GM12878 (cell line): ENCODE data around the gene SFXN5.

ENCODE experiments used
- CREM ChIP-seq: IDR thresholded peaks from 2 replicates; pipeline ENCODE4 v1.6.1; 2014; ENCODE audit warnings: antibody characterized with exemption, low read depth
- EP300 ChIP-seq, 2 experiments: fragments of 150-350 bp in 1 of 2; IDR thresholded peaks; 2 replicates each; pipeline ENCODE4 v1.6.1; 2011 to 2012; ENCODE audit warnings: low read depth in 2 of 2, low read length in 2 of 2, borderline replicate concordance in 1 of 2, improper control_type of control experiment in 1 of 2, inconsistent platforms in 1 of 2; ENCODE audit not compliant: control insufficient read depth in 1 of 2
- ESRRA ChIP-seq: IDR thresholded peaks from 2 replicates; pipeline ENCODE4 v1.6.1; 2012; ENCODE audit warnings: mild to moderate bottlenecking, low read length, improper control_type of control experiment
- EZH2 ChIP-seq: IDR thresholded peaks from 2 replicates; pipeline ENCODE4 v1.6.1; 2012; ENCODE audit warnings: low read depth, mild to moderate bottlenecking, control low read depth, inconsistent platforms, low read length, borderline replicate concordance; ENCODE audit not compliant: control insufficient read depth
- HDAC2 ChIP-seq: fragments of 200-600 bp; sonication (generic); IDR thresholded peaks from 2 replicates; pipeline ENCODE4 v1.6.1; 2017
- POLR2A ChIP-seq: IDR thresholded peaks from 2 replicates; pipeline ENCODE4 v1.6.1; 2011; ENCODE audit warnings: low read depth, mild to moderate bottlenecking, low read length
- SIX5 ChIP-seq: IDR thresholded peaks from 2 replicates; pipeline ENCODE4 v1.6.1; 2011; ENCODE audit warnings: mild to moderate bottlenecking, low read depth, low read length, moderate library complexity; ENCODE audit not compliant: severe bottlenecking
- SP1 ChIP-seq: IDR thresholded peaks from one replicate; pipeline ENCODE4 v1.6.1; 2011; ENCODE audit warnings: low read depth, low read length
- ZBTB33 ChIP-seq: fragments of 450-650 bp; IDR thresholded peaks from 2 replicates; pipeline ENCODE4 v1.6.1; 2017; ENCODE audit warnings: mild to moderate bottlenecking
- ZNF622 ChIP-seq: fragments of 450-650 bp; IDR thresholded peaks from 2 replicates; pipeline ENCODE4 v1.6.1; 2017; ENCODE audit warnings: mild to moderate bottlenecking, inconsistent platforms
- TF ChIP-seq, protein P1 (sequence below), 3 experiments: IDR thresholded peaks in 2 of 3; conservative IDR thresholded peaks in 1 of 3; 2 replicates each; pipeline ENCODE4 v1.5.1; 2011; ENCODE audit warnings: low read depth in 3 of 3, low read length in 3 of 3, mild to moderate bottlenecking in 3 of 3, control low read depth in 2 of 3, moderate library complexity in 2 of 3, inconsistent platforms in 1 of 3, mixed read lengths in 1 of 3; ENCODE audit not compliant: control insufficient read depth in 2 of 3, insufficient read depth in 1 of 3; ENCODE audit errors: extremely low read depth in 1 of 3

GRCh38 chr2:72972352-72973136 is 99.0 kb downstream of the SFXN5 start:
- no peak for TF ChIP-seq EP300 (IDR thresholded peaks at IDR 0.05; ENCODE audit: borderline replicate concordance in 1 of 2, control insufficient read depth in 1 of 2, low read depth in 2 of 2, low read length in 2 of 2)
- TF ChIP-seq ESRRA: no peak
- TF ChIP-seq, protein P1, sequence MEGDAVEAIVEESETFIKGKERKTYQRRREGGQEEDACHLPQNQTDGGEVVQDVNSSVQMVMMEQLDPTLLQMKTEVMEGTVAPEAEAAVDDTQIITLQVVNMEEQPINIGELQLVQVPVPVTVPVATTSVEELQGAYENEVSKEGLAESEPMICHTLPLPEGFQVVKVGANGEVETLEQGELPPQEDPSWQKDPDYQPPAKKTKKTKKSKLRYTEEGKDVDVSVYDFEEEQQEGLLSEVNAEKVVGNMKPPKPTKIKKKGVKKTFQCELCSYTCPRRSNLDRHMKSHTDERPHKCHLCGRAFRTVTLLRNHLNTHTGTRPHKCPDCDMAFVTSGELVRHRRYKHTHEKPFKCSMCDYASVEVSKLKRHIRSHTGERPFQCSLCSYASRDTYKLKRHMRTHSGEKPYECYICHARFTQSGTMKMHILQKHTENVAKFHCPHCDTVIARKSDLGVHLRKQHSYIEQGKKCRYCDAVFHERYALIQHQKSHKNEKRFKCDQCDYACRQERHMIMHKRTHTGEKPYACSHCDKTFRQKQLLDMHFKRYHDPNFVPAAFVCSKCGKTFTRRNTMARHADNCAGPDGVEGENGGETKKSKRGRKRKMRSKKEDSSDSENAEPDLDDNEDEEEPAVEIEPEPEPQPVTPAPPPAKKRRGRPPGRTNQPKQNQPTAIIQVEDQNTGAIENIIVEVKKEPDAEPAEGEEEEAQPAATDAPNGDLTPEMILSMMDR (IDR thresholded peaks at IDR 0.05 in 2 of 3, conservative IDR thresholded peaks at IDR 0.05 in 1 of 3; ENCODE audit: control insufficient read depth in 2 of 3, extremely low read depth in 1 of 3, insufficient read depth in 1 of 3, low read depth in 3 of 3, low read length in 3 of 3): no peak
- no peak for TF ChIP-seq ZBTB33
- TF ChIP-seq EZH2: no peak
- TF ChIP-seq POLR2A: no peak
- no peak for TF ChIP-seq SIX5
- TF ChIP-seq CREM: no peak
- TF ChIP-seq HDAC2: no peak
- TF ChIP-seq ZNF622: no peak
- no peak for TF ChIP-seq SP1
